Measurements from ENCODE around the gene MAP1B. TPM values are rescaled to one million over a fixed set of nuclear protein-coding genes. Genes with fewer than 3 reads are reported as not detected.

MAP1B gene
- total and polyA plus RNA-seq, 2 of the 4 experiments (the other 2 are of a cell fraction): 41.1 to 183 TPM

- 0 out of 2 replicates have a peak overlapping the region, but pooled peaks have one; percentile 7 for H2BK20ac ChIP-seq (ENCODE audit: low read depth, low read length)
- H3K4ac ChIP-seq (ENCODE audit: low read depth, low read length): 0 out of 2 replicates have a peak overlapping the region, but pooled peaks have one; percentile 26
- no peaks in the 10 kb centered on the region for H3K27me3 ChIP-seq (ENCODE audit: control insufficient read depth, insufficient read depth, low read length)
- H3K18ac ChIP-seq (ENCODE audit: low read depth, low read length): peak overlapping the region; percentile 27; the same call in 1 of the 2 replicates
- 0 out of 2 replicates have a peak, but pooled peaks cover 3% of the 10 kb centered on the region for H4K20me1 ChIP-seq (ENCODE audit: insufficient read depth, low read length)
- H3K27ac ChIP-seq (ENCODE audit: insufficient read depth, low read length): peak overlapping the region; percentile 26; the same call in 1 of the 2 replicates
- no peaks in the 10 kb centered on the region for H3K9me3 ChIP-seq (ENCODE audit: control insufficient read depth, insufficient read depth, low read length)
- H2BK15ac ChIP-seq (ENCODE audit: low read depth, low read length): no peak overlapping the region
- H4K91ac ChIP-seq (ENCODE audit: insufficient read depth, low read depth, low read length): no peak overlapping the region
- peak overlapping the region; percentile 54 for H3K23ac ChIP-seq (ENCODE audit: low read depth, low read length)
- DNase-seq: peak; percentile 71
- H2AFZ ChIP-seq (replicated peaks; ENCODE audit: low read length, poor library complexity): peak overlapping the region; percentile 12
- H3K9me1 ChIP-seq (ENCODE audit: insufficient read depth, low read length): peaks cover 5% of the 10 kb centered on the region
- H4K8ac ChIP-seq (ENCODE audit: low read depth in 2 of 2, low read length in 2 of 2): no peak overlapping the region
- H4K5ac ChIP-seq (ENCODE audit: low read depth, low read length): no peak overlapping the region
- H3K9ac ChIP-seq (ENCODE audit: low read depth, low read length): no peak overlapping the region
- peak overlapping the region; percentile 64 for H3K14ac ChIP-seq (replicated peaks; ENCODE audit: low read depth, low read length)
- peak overlapping the region; percentile 14 for H2BK5ac ChIP-seq (ENCODE audit: low read depth, low read length, poor library complexity, severe bottlenecking)
- no peak for TF ChIP-seq POLR2A (IDR thresholded peaks at IDR 0.05; ENCODE audit: low read depth, low read length)
- TF ChIP-seq MAZ (IDR thresholded peaks at IDR 0.05; ENCODE audit: borderline replicate concordance, low read depth, low read length): no peak
- TF ChIP-seq RAD21 (IDR thresholded peaks at IDR 0.05; ENCODE audit: low read length): no peak
- H3K4me1 ChIP-seq (ENCODE audit: control insufficient read depth, insufficient read depth, low read length): peaks cover 3% of the 10 kb centered on the region
- ATAC-seq (ENCODE audit: low read depth): peak; percentile 83
- H2AK9ac ChIP-seq (replicated peaks; ENCODE audit: low read depth, low read length, poor library complexity): no peak overlapping the region
- no peak overlapping the region for H3K4me3 ChIP-seq (ENCODE audit: insufficient read depth, low read depth, low read length)
- in situ Hi-C loops (cut with MboI; ENCODE audit: low sequenced_read_pairs) (no loop called here), dilution Hi-C loops (cut with HindIII; ENCODE audit: low sequenced_read_pairs, unreplicated experiment) (no loop called here), intact Hi-C loops (cut with micrococcal nuclease) (no loop called here)
- no CpG with 5 or more reads among the region's 3 CpGs for WGBS, 2 experiments (ENCODE audit: extremely low coverage in 2 of 2, insufficient read length in 1 of 2)
- no TSS peak for BruUV-seq (replicated peaks)
- H3K36me3 ChIP-seq (ENCODE audit: control insufficient read depth, insufficient read depth, low read length): peaks cover 25% of the 10 kb centered on the region
- ChIA-PET POLR2A (ENCODE audit: unreplicated experiment) (no interaction called here), CTCF (no interaction called here)
- H3K56ac ChIP-seq (ENCODE audit: extremely low read depth, insufficient read depth, low read length): no peak overlapping the region
- peak overlapping the region; percentile 30 for H2BK120ac ChIP-seq (ENCODE audit: low read depth, low read length)
- peaks cover 0 to 5% of the 10 kb centered on the region in 2 experiments; a peak in 1 of 4 replicates for H3K79me1 ChIP-seq (ENCODE audit: low read depth in 1 of 2, low read length in 2 of 2)
- H3K4me2 ChIP-seq (ENCODE audit: low read depth, low read length): no peak overlapping the region
- no peak overlapping the region; the same call in 1 of the 2 replicates for H2AK5ac ChIP-seq (ENCODE audit: low read depth, low read length)
These were observed 117.7 kb downstream of the MAP1B start for GRCh38 chr5:72224946-72225463.
